Esophagus muscularis mucosa (tissue), 3 donors: Measurements from ENCODE around the gene GCK.

Source experiments
- CTCF ChIP-seq, 3 experiments: fragments of 200-600 bp in 2 of 3; fragments of 450-650 bp in 1 of 3; sonication (generic) in 2 of 3; IDR thresholded peaks; one replicate each; pipeline ENCODE4 v1.5.1; 2017 to 2019; ENCODE audit warnings: antibody characterized with exemption in 3 of 3, mild to moderate bottlenecking in 2 of 3, moderate library complexity in 1 of 3
- POLR2A ChIP-seq: fragments of 450-650 bp; IDR thresholded peaks from one replicate; pipeline ENCODE4 v1.6.1; 2017; ENCODE audit warnings: antibody characterized with exemption, moderate library complexity, mild to moderate bottlenecking, low read depth

- no peak for TF ChIP-seq CTCF (IDR thresholded peaks at IDR 0.05)
- TF ChIP-seq POLR2A = no peak
These were observed 35.1 kb upstream of the GCK start for GRCh38 chr7:44224080-44224973.
